ENCODE results near the gene RELCH.

The RELCH gene

GRCh38 chr18:62340996-62341395 lies 153.9 kb downstream of the RELCH start:
- no peak for DNase-seq

- peak; percentile 47 to 80 for DNase-seq
Measured at GRCh38 chr18:62341473-62341872, 154.4 kb downstream of the RELCH start.

DNA sequence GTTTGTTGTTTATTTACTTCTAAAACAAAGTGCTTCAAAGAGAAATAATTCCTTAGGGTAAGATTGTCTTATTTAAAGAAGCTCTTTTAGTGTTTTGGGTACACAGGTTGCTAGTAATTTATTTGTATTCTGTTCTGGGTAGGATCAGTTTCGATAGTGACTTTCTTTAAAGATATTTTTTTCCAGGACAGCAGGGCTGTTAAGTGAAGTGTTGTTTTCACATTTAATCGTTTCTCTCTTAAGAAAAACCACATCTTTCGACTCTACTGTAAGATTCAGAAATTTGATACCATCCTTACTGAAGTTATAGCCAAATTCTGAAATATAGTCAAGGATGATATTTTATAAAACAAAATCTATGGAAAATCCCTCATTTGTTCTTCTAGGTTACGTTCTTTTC lies 155.8 kb downstream of the RELCH start:
- DNase-seq: no peak

GRCh38 chr18:62343316-62343715 lies 156.3 kb downstream of the RELCH start:
- DNase-seq: peak in 1 of 2 experiments; percentile 53

DNA sequence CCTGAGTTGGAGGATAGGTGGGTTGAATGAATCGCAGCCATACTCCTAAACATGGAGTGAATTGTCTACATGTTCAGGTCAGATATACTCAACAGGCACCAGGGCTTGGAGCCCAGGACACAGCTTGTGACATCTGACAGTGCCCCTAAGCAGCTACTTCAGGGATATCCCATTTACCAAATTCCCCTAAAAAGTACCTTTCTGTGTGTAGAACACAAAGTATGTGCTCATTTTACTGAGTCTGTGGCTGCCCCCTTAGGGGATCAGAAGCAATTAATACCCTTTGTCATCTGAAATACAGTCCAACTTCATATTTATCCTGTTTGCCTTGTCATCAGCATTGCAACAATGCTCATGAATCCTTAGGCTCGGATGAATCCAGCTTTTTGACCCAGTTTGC lies 158.9 kb downstream of the RELCH start:
- no peak for DNase-seq

DNA sequence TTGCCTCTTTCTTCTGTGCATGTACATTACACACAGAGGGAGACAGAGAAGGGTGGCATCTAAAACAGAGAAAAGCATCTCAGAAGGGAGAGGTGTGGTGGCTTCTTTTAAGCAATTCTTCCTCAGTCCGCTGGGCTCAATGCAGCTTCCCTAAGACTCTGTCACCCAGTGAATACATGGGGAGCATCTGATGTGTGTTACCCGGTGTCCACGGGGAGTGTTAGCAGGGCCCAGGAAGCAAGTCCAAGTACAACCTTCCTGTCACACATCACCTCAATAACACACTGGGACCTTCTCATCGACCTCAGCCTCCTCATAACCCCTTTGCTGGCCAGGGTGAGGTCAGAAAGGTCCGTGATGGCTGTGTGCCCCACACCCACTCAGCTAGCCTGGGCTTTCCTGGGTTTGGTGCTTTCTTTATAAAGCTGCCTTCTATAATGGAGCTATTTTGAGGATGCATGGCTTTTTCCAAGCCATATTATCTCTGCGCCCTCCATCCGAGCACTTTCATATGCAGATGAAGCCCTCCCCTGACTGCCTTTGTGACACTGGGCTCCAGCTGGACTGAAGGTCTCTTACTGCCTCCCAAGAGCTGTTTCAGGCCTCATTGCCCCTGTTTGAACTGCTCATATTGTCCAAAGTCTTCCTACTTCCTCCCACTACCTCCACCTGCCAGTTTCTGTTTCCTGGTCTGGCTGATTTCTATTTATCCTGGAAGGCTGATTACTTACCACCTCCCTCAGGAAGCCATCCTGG lies 159.5 kb downstream of the RELCH start:
- DNase-seq: peak in 1 of 2 experiments; percentile 61

DNA sequence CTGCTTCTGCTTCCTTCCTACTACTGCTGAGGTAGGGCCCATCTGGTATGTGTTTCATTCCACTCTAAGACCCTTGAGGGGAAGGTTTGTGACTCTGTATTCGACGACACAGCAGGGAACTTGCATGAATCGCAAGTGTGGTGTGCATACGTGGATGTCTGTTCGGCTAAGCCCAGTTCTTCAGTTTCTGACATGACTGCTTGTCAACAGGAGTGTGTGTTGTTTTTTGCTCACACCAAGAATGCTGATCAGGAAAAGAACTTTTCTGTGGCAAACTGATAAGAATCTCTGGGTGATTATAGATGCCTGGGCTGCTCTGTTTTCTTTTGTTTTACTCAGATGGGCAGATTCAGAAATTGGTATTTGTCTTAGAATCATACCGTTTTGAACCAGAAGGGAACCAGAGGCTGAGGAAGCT lies 160.0 kb downstream of the RELCH start:
- DNase-seq: no peak

GRCh38 chr18:62348474-62348873 lies 161.4 kb downstream of the RELCH start:
- no peak for DNase-seq

GRCh38 chr18:62353170-62353569 lies 166.1 kb downstream of the RELCH start:
- DNase-seq: no peak

GRCh38 chr18:62354151-62354550 lies 167.1 kb downstream of the RELCH start:
- no peak for DNase-seq

- DNase-seq: no peak
Measured at GRCh38 chr18:62357079-62357719, 170.1 kb downstream of the RELCH start.
